ENCODE measurements around the gene ADM2.

Gene ADM2

DNA sequence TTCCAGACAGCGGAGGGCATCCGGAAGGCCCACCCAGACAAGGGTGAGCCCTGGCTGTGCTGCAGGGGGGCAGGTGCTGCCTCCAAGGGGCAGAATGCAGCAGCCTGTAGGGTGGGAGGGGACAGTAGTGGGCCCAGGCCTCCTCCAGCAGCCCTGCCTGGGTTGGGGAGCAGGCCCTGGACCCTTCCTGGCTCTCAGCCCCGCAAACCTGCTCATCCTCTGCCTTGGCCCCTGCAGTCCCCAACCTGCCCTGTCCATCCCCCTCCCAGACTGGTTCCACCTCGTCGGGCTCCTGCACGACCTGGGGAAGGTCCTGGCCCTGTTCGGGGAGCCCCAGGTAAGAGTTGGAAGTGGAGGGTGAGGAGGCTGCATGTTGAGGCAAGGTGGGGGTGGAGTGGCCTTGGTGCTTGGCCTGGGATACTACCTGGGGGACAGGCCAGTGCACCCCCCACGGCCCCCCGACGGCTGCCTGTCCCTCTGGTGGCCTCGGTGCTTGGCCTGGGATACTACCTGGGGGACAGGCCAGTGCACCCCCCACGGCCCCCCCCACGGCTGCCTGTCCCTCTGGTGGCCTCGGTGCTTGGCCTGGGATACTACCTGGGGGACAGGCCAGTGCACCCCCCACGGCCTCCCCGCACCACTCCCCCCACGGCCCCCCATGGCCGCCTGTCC lies 6.8 kb downstream of the ADM2 start:
- Histone ChIP-seq H3K27ac (no peak overlapping the region), H3K4me3 (ENCODE audit: low read depth, low read length) (no peak overlapping the region), H3K27me3 (replicated peaks) (no peaks in the 10 kb centered on the region), H3K36me3 (replicated peaks) (no peaks in the 10 kb centered on the region)
- in situ Hi-C loops (cut with HindIII; ENCODE audit: low pct_ligation_motif_present, low sequenced_read_pairs) = no loop called here
- no peak for TF ChIP-seq CTCF (IDR thresholded peaks at IDR 0.05; ENCODE audit: low read depth, low read length, missing control alignments)
- DNase-seq = no peak

DNA sequence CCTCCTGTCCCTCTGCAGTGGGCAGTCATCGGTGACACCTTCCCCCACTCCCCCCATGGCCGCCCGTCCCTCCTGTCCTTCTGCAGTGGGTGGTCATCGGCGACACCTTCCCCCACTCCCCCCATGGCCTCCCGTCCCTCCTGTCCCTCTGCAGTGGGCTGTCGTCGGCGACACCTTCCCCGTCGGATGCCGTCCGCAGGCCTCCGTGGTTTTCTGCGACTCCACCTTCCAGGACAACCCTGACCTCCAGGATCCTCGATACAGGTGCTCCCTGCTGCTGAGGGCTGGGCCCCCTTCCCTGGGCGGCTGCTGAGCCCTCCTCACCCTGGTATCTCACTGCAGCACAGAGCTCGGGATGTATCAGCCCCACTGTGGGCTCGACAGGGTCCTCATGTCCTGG lies 7.5 kb downstream of the ADM2 start:
- no peak for TF ChIP-seq CTCF (IDR thresholded peaks at IDR 0.05; ENCODE audit: low read depth, low read length, missing control alignments)
- no peak overlapping the region for H3K4me3 ChIP-seq (ENCODE audit: low read depth, low read length)
- H3K36me3 ChIP-seq (replicated peaks) = no peaks in the 10 kb centered on the region
- no peak for DNase-seq
- no peaks in the 10 kb centered on the region for H3K27me3 ChIP-seq (replicated peaks)
- in situ Hi-C loops (cut with HindIII; ENCODE audit: low pct_ligation_motif_present, low sequenced_read_pairs) = no loop called here
- no peak overlapping the region for H3K27ac ChIP-seq

DNA sequence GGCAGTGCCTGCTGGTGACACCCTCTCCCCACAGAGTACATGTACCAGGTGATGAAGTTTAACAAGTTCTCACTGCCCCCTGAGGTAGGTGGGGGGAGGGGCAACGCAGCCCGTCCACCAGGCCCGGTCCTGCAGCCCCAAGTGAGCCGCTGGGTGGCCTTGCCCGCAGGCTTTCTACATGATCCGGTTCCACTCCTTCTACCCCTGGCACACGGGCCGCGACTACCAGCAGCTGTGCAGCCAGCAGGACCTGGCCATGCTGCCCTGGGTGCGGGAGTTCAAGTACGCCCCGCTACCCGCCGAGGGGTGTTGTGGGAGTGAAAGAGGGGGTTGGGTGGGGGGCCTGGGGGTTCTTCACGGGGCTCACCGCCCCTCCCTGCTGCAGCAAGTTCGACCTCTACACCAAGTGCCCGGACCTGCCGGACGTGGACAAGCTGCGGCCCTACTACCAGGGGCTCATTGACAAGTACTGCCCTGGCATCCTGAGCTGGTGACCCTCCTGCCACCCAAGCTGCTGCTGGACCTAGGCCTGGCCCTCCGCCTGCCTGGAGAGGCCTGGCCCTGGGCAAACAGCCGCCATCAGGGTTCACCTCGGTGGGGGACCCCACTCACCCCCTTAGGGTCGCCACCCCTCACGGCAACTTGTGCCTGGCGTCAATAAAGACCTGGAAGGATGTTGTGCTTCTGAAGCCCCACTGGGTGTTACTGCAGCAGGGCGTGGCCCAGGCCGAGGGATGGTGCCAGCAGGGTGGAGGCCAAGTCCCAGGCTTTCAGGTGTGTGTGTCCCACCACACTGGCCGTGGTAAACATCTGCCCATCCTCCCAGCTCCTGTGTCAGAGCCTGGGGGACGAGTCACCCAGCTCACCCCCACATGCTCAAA lies 8.3 kb downstream of the ADM2 start:
- H3K4me3 ChIP-seq (ENCODE audit: low read depth, low read length) = no peak overlapping the region
- in situ Hi-C loops (cut with HindIII; ENCODE audit: low pct_ligation_motif_present, low sequenced_read_pairs) = no loop called here
- H3K27ac ChIP-seq = no peak overlapping the region
- TF ChIP-seq CTCF (IDR thresholded peaks at IDR 0.05; ENCODE audit: low read depth, low read length, missing control alignments) = no peak
- no peak for DNase-seq
- no peaks in the 10 kb centered on the region for H3K36me3 ChIP-seq (replicated peaks)
- H3K27me3 ChIP-seq (replicated peaks) = no peaks in the 10 kb centered on the region

DNA sequence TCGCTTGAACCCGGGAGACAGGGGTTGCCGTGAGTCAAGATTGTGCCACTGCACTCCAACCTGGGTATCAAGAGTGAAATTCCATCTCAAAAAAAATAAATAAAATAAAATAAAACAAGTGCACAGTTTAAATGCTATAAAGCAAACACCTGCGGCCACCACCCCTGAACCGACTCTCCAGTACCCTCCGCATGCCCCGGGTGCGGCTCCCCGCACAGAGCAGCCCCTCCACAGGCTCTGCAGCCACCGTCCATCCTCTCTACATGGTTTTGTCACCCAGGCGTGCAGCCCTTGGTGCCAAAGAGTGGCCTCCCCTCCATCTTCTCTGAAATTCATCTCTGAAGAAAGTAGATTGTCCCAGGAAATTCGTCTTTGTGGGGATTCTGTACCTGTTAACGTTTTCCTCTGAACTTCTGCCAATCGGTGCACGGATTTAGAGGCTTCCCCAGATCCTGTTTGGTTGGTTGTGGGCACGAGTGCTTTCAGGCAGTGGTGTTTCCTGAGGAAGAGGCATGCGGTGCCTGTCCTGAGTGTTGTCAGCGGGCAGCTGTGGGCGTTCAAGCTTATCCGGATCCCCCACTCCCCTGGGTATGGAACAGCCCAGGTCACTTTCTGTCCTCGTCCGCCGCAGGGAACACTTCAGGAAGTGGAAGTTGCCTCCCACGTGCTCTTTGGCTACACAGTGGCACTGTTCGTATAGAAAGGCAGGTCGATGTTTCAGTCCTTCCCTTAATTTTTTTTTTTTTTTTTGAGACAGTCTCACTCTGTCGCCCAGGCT lies 9.4 kb downstream of the ADM2 start:
- H3K27ac ChIP-seq = no peak overlapping the region
- no peak for DNase-seq
- no peaks in the 10 kb centered on the region for H3K36me3 ChIP-seq (replicated peaks)
- in situ Hi-C loops (cut with HindIII; ENCODE audit: low pct_ligation_motif_present, low sequenced_read_pairs) = no loop called here
- no peaks in the 10 kb centered on the region for H3K27me3 ChIP-seq (replicated peaks)
- no peak for TF ChIP-seq CTCF (IDR thresholded peaks at IDR 0.05; ENCODE audit: low read depth, low read length, missing control alignments)
- no peak overlapping the region for H3K4me3 ChIP-seq (ENCODE audit: low read depth, low read length)

DNA sequence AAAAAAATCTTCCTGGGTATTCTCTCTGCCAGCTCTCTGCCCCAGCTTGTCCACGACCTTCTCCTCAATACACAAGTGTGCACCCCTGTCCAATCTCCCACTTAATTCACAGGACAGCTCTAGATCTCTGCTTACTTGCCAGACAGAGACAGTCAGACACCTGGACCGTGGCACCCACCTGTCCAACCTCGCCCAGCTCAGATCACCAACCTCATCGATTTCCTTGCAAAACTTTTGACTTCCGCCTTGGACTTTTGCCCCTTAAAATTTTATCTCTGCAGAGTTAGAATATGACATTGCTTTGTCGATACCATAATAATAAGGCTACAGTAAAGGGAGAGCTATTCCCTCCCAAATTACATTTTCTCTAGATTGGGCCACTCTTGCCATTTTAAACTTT lies 15.8 kb downstream of the ADM2 start:
- Histone ChIP-seq H3K27me3 (replicated peaks) (no peaks in the 10 kb centered on the region), H3K27ac (no peak overlapping the region), H3K36me3 (replicated peaks) (no peaks in the 10 kb centered on the region), H3K4me3 (ENCODE audit: low read depth, low read length) (no peak overlapping the region)
- in situ Hi-C loops (cut with HindIII; ENCODE audit: low pct_ligation_motif_present, low sequenced_read_pairs) = no loop called here
- TF ChIP-seq CTCF (IDR thresholded peaks at IDR 0.05; ENCODE audit: low read depth, low read length, missing control alignments) = no peak
- DNase-seq = no peak

Data from brain microvascular endothelial cell (primary cell).